SK-N-SH (cell line): ENCODE results near the gene RELB.

Experiments
- CTCF ChIP-seq: fragments of 200-600 bp; sonication (generic); IDR thresholded peaks from 2 replicates; pipeline ENCODE4 v1.6.1; 2017; ENCODE audit warnings: antibody characterized with exemption, mild to moderate bottlenecking, moderate library complexity
- ELF1 ChIP-seq: IDR thresholded peaks from 2 replicates; pipeline ENCODE4 v1.4.0; 2012
- FOXM1 ChIP-seq: IDR thresholded peaks from 2 replicates; pipeline ENCODE4 v1.4.0; 2012; ENCODE audit warnings: low read depth, mild to moderate bottlenecking
- GABPA ChIP-seq: IDR thresholded peaks from 2 replicates; pipeline ENCODE4 v1.4.0; 2012; ENCODE audit warnings: low read depth, mild to moderate bottlenecking
- MAX ChIP-seq: IDR thresholded peaks from 2 replicates; pipeline ENCODE4 v1.4.0; 2012; ENCODE audit warnings: low read depth
- MXI1 ChIP-seq: IDR thresholded peaks from 2 replicates; pipeline ENCODE4 v1.6.1; 2012; ENCODE audit warnings: mild to moderate bottlenecking, low read depth, low read length, improper control_type of control experiment
- NFIC ChIP-seq: IDR thresholded peaks from 2 replicates; pipeline ENCODE4 v1.4.0; 2012; ENCODE audit warnings: borderline replicate concordance
- POLR2AphosphoS5 ChIP-seq: IDR thresholded peaks from 2 replicates; pipeline ENCODE4 v1.6.1; 2012; ENCODE audit warnings: low read depth, low read length
- RAD21 ChIP-seq: IDR thresholded peaks from 2 replicates; pipeline ENCODE4 v1.6.1; 2012; ENCODE audit warnings: mild to moderate bottlenecking, low read length
- RCOR1 ChIP-seq: fragments of 150-350 bp; IDR thresholded peaks from 2 replicates; pipeline ENCODE4 v1.6.1; 2017; ENCODE audit warnings: antibody characterized with exemption, low read length
- TAF1 ChIP-seq: IDR thresholded peaks from 2 replicates; pipeline ENCODE4 v1.6.1; 2012; ENCODE audit warnings: low read depth, mild to moderate bottlenecking, low read length, moderate library complexity, borderline replicate concordance
- TCF12 ChIP-seq: IDR thresholded peaks from 2 replicates; pipeline ENCODE4 v1.4.0; 2012
- USF2 ChIP-seq: fragments of 150-350 bp; IDR thresholded peaks from 2 replicates; pipeline ENCODE4 v1.6.1; 2017; ENCODE audit warnings: antibody characterized with exemption, low read length, low read depth, borderline replicate concordance

- no peak for TF ChIP-seq CTCF
- no peak for TF ChIP-seq FOXM1
- TF ChIP-seq TCF12, result no peak
- no peak for TF ChIP-seq GABPA
- TF ChIP-seq POLR2AphosphoS5, result no peak
- no peak for TF ChIP-seq ELF1
- TF ChIP-seq MAX, result no peak
- TF ChIP-seq USF2, result no peak
- TF ChIP-seq TAF1, result no peak
- TF ChIP-seq MXI1, result no peak
- TF ChIP-seq RAD21, result no peak
- no peak for TF ChIP-seq RCOR1
- no peak for TF ChIP-seq NFIC
These were observed 65.8 kb downstream of the RELB start for GRCh38 chr19:45066921-45067661.
